Fibroblast of lung (primary cell): ENCODE data around the gene PCSK7. TPM values are rescaled to one million over a fixed set of nuclear protein-coding genes. Genes with fewer than 3 reads are reported as not detected.

Source experiments
- DNase-seq, 2 donors: peaks; one replicate each; pipeline versions ENCODE4 v3.0.0 to v3.0.0-alpha.2; 2010; ENCODE audit warnings: low read depth in 2 of 2
- H2AFZ ChIP-seq: 2 replicates; pipeline ENCODE4 v1.5.1; 2012; ENCODE audit warnings: low read length, control low read depth, inconsistent platforms
- H3K27ac ChIP-seq: 2 replicates; pipeline ENCODE4 v1.5.1; 2011; ENCODE audit warnings: low read length, control low read depth; ENCODE audit not compliant: insufficient read depth
- H3K27me3 ChIP-seq: 2 replicates; pipeline ENCODE4 v1.5.1; 2011; ENCODE audit warnings: mild to moderate bottlenecking, low read length; ENCODE audit not compliant: control insufficient read depth, insufficient read depth
- H3K36me3 ChIP-seq: 2 replicates; pipeline ENCODE4 v1.5.1; 2011; ENCODE audit warnings: low read length; ENCODE audit not compliant: control insufficient read depth, insufficient read depth
- H3K4me1 ChIP-seq: 2 replicates; pipeline ENCODE4 v1.5.1; 2011; ENCODE audit warnings: low read length; ENCODE audit not compliant: control insufficient read depth, insufficient read depth; ENCODE audit errors: extremely low read depth
- H3K4me2 ChIP-seq: 2 replicates; pipeline ENCODE4 v1.5.1; 2011; ENCODE audit warnings: low read length, control low read depth; ENCODE audit not compliant: insufficient read depth; ENCODE audit errors: extremely low read depth
- H3K4me3 ChIP-seq, 4 experiments: fragments of 200-600 bp in 1 of 4; sonication (generic) in 1 of 4; replicated peaks in 1 of 4; 2 replicates each; pipeline ENCODE4 v1.5.1; 2011 to 2016; ENCODE audit warnings: low read length in 4 of 4, low read depth in 3 of 4, mild to moderate bottlenecking in 3 of 4, control low read depth in 2 of 4, inconsistent platforms in 1 of 4, mixed read lengths in 1 of 4; ENCODE audit not compliant: insufficient read depth in 1 of 4; ENCODE audit errors: control extremely low read depth in 1 of 4
- H3K79me2 ChIP-seq: 2 replicates; pipeline ENCODE4 v1.5.1; 2012; ENCODE audit warnings: mild to moderate bottlenecking, low read length, inconsistent platforms; ENCODE audit not compliant: control insufficient read depth, insufficient read depth
- H3K9ac ChIP-seq: 2 replicates; pipeline ENCODE4 v1.5.1; 2011; ENCODE audit warnings: mild to moderate bottlenecking, low read length, control low read depth; ENCODE audit not compliant: insufficient read depth
- H3K9me3 ChIP-seq: 2 replicates; pipeline ENCODE4 v1.5.1; 2012; ENCODE audit warnings: low read depth, low read length; ENCODE audit not compliant: control insufficient read depth, insufficient read depth
- H4K20me1 ChIP-seq: 2 replicates; pipeline ENCODE4 v1.5.1; 2011; ENCODE audit warnings: low read length; ENCODE audit not compliant: control insufficient read depth, insufficient read depth; ENCODE audit errors: extremely low read depth
- CTCF ChIP-seq, 2 donors: IDR thresholded peaks in 1 of 2; conservative IDR thresholded peaks in 1 of 2; 1 replicate in 1 of 2; 2 replicates in 1 of 2; pipeline ENCODE4 v1.5.1; 2011 to 2012; ENCODE audit warnings: low read length in 2 of 2, control low read depth in 1 of 2, inconsistent platforms in 1 of 2, low read depth in 1 of 2, mild to moderate bottlenecking in 1 of 2
- EZH2 ChIP-seq: IDR thresholded peaks from 2 replicates; pipeline ENCODE4 v1.5.1; 2012; ENCODE audit warnings: low read length, control low read depth, mild to moderate bottlenecking; ENCODE audit errors: missing control alignments
- polyA plus RNA-seq, 2 donors: library from polyadenylated mRNA; depleted of rRNA in 1 of 2; stranded (reverse) in 1 of 2; unstranded in 1 of 2; fragments of >200 nt; gene quantifications; 2 replicates each; pipeline ENCODE4 v1.2.1, GENCODE V29; 2011 to 2012; ENCODE audit warnings: missing spikeins in 1 of 2
- total RNA-seq: library from RNA; depleted of rRNA; stranded (reverse); fragments of >200 nt; gene quantifications from 2 replicates; pipeline ENCODE4 v1.2.1, GENCODE V29; 2014

Gene PCSK7
- total and polyA plus RNA-seq, 2 donors (not counting 1 experiment from before 2014, with no cell fraction given), result 26.8 to 38.3 TPM

- Histone ChIP-seq H3K9me3 (no peaks in the 10 kb centered on the region), H3K79me2 (no peaks in the 10 kb centered on the region), H3K27me3 (no peaks in the 10 kb centered on the region), H3K4me2 (no peak overlapping the region), H3K9ac (no peak overlapping the region), H3K36me3 (peaks cover 14% of the 10 kb centered on the region), H2AFZ (no peak overlapping the region), H3K27ac (no peak overlapping the region), H3K4me3 (no peak overlapping the region), H4K20me1 (no peaks in the 10 kb centered on the region), H3K4me1 (peaks cover 14% of the 10 kb centered on the region)
- no peak for TF ChIP-seq EZH2
- TF ChIP-seq CTCF (conservative IDR thresholded peaks at IDR 0.05 in 1 of 2, IDR thresholded peaks at IDR 0.05 in 1 of 2; ENCODE audit: low read depth in 1 of 2, low read length in 2 of 2), result no peak
- no peak for DNase-seq
Observed at GRCh38 chr11:117223741-117224689, 7.9 kb downstream of the PCSK7 start.

- TF ChIP-seq EZH2 (no peak), CTCF (conservative IDR thresholded peaks at IDR 0.05 in 1 of 2, IDR thresholded peaks at IDR 0.05 in 1 of 2; ENCODE audit: low read depth in 1 of 2, low read length in 2 of 2) (no peak)
- Histone ChIP-seq H3K79me2 (no peaks in the 10 kb centered on the region), H3K9ac (no peak overlapping the region), H3K4me3 (no peak overlapping the region), H3K9me3 (no peaks in the 10 kb centered on the region), H2AFZ (no peak overlapping the region), H3K27me3 (no peaks in the 10 kb centered on the region), H4K20me1 (no peaks in the 10 kb centered on the region), H3K4me1 (peaks cover 23% of the 10 kb centered on the region), H3K27ac (no peak overlapping the region), H3K4me2 (no peak overlapping the region), H3K36me3 (peaks cover 9% of the 10 kb centered on the region)
- no peak for DNase-seq
Observed at GRCh38 chr11:117222991-117223740, 8.7 kb downstream of the PCSK7 start.
